K562 (cell line): Measurements from ENCODE around the gene JPH3. TPM values are rescaled to one million over a fixed set of nuclear protein-coding genes. Genes with fewer than 3 reads are reported as not detected.

Experiments used
- ATAC-seq: fragments of 200-7000 bp; cut with Tn5 transposase; 3 replicates; pipeline ENCODE4 v1.9.1; 2020; ENCODE audit warnings: moderate library complexity
- BruUV-seq: library from RNA; stranded (reverse); fragments of 400-500 nt; replicated peaks from 2 replicates; lab custom pipeline; 2021; lab: Mats Ljungman, UMichigan
- CTCF ChIA-PET: fragments of 300-600 bp; formaldehyde crosslinking; extraction: SDS; loops from one replicate; lab custom pipeline; 2021; ENCODE audit warnings: low intra/inter-chr PET ratio; lab: Yijun Ruan, JAX
- POLR2A ChIA-PET: fragments of 300-600, 350-650 bp; sonication (Branson Sonifier 250); formaldehyde crosslinking; extraction: SDS; loops from one replicate; lab custom pipeline; 2021; ENCODE audit warnings: antibody characterized with exemption, inconsistent platforms; lab: Yijun Ruan, JAX
- DNase-seq, 4 experiments: peaks; one replicate each; pipeline versions ENCODE4 v3.0.0 to v3.0.0-alpha.2; 2011 to 2018; ENCODE audit warnings: low spot score in 3 of 4, mixed read lengths in 3 of 4; ENCODE audit errors: extremely low read depth in 1 of 4
- FAIRE-seq: peaks from 2 replicates; lab custom pipeline; 2011; peaks lifted over from hg19 to GRCh38; lab: Jason Lieb, UNC
- H2AFZ ChIP-seq: 2 replicates; pipeline ENCODE4 v1.6.0; 2011; ENCODE audit warnings: low read depth, low read length, control low read depth, inconsistent platforms
- H3K27ac ChIP-seq: fragments of 200-600 bp; 3 replicates; pipeline ENCODE4 v1.8.0; 2011; ENCODE audit warnings: low read depth, mild to moderate bottlenecking, control low read depth, inconsistent platforms, low read length, moderate library complexity, mixed read lengths; ENCODE audit errors: extremely low read depth
- H3K27me3 ChIP-seq, 2 experiments: fragments of 300-600 bp in 1 of 2; 2 replicates in 1 of 2; 3 replicates in 1 of 2; pipeline versions ENCODE4 v1.6.0 to v1.8.0; 2011; ENCODE audit warnings: inconsistent platforms in 2 of 2, low read length in 2 of 2, mild to moderate bottlenecking in 1 of 2, mixed read lengths in 1 of 2, moderate library complexity in 1 of 2; ENCODE audit not compliant: control insufficient read depth in 2 of 2, insufficient read depth in 2 of 2
- H3K36me3 ChIP-seq: fragments of 300-600 bp; 3 replicates; pipeline ENCODE4 v1.8.0; 2011; ENCODE audit warnings: mild to moderate bottlenecking, low read length, inconsistent platforms; ENCODE audit not compliant: control insufficient read depth, insufficient read depth
- H3K4me1 ChIP-seq, 2 experiments: fragments of 200-600 bp in 1 of 2; replicated peaks in 1 of 2; 2 replicates in 1 of 2; 3 replicates in 1 of 2; pipeline versions ENCODE4 v1.5.1 to v1.8.0; 2011; ENCODE audit warnings: inconsistent platforms in 2 of 2, low read length in 2 of 2, mild to moderate bottlenecking in 1 of 2, mixed read lengths in 1 of 2, moderate library complexity in 1 of 2; ENCODE audit not compliant: control insufficient read depth in 2 of 2, insufficient read depth in 2 of 2
- H3K4me2 ChIP-seq: 2 replicates; pipeline ENCODE4 v1.6.1; 2011; ENCODE audit warnings: low read length, control low read depth, inconsistent platforms, mixed read lengths; ENCODE audit not compliant: insufficient read depth
- H3K4me3 ChIP-seq: fragments of 200-600 bp; sonication (generic), shearing (Covaris generic); 2 replicates; pipeline ENCODE4 v1.5.1; 2016; ENCODE audit warnings: control low read depth, inconsistent platforms
- H3K79me2 ChIP-seq: fragments of 200-600 bp; 3 replicates; pipeline ENCODE4 v1.8.0; 2011; ENCODE audit warnings: low read length, inconsistent platforms; ENCODE audit not compliant: control insufficient read depth, insufficient read depth
- H3K9ac ChIP-seq, 2 experiments: 2 replicates each; pipeline versions ENCODE4 v1.6.0 to v1.6.1; 2011; ENCODE audit warnings: low read depth in 2 of 2, low read length in 2 of 2, control low read depth in 1 of 2, inconsistent platforms in 1 of 2, mild to moderate bottlenecking in 1 of 2, mixed read lengths in 1 of 2; ENCODE audit not compliant: insufficient read depth in 1 of 2
- H3K9me1 ChIP-seq: one replicate; pipeline ENCODE4 v1.6.0; 2011; ENCODE audit warnings: inconsistent platforms, mild to moderate bottlenecking, low read length, moderate library complexity; ENCODE audit not compliant: control insufficient read depth, insufficient read depth
- H3K9me3 ChIP-seq: replicated peaks from 2 replicates; pipeline ENCODE4 v1.5.1; 2011; ENCODE audit warnings: low read depth, low read length, inconsistent platforms; ENCODE audit not compliant: control insufficient read depth, insufficient read depth
- H4K20me1 ChIP-seq: replicated peaks from 2 replicates; pipeline ENCODE4 v1.6.1; 2011; ENCODE audit warnings: low read length, inconsistent platforms, mixed read lengths; ENCODE audit not compliant: control insufficient read depth, insufficient read depth
- SIN3B ChIP-seq: fragments of 450-650 bp; IDR thresholded peaks from 2 replicates; pipeline ENCODE4 v1.6.1; 2017; ENCODE audit warnings: low read depth, mild to moderate bottlenecking, moderate library complexity
- ZC3H11A ChIP-seq: IDR thresholded peaks from 2 replicates; pipeline ENCODE4 v1.6.1; 2012; ENCODE audit warnings: low read depth, low read length, improper control_type of control experiment
- ZKSCAN8 ChIP-seq: fragments of 200-800 bp; sonication (Bioruptor generic); IDR thresholded peaks from 2 replicates; pipeline ENCODE4 v1.6.1; 2016; ENCODE audit warnings: missing genetic modification characterization, missing compliant biosample characterization
- WGBS: fragments of 100-300 bp; shearing (Covaris generic); methylation state at CpG from one replicate; pipeline ENCODE4 v1.1.6; 2016; ENCODE audit warnings: low coverage, mixed read lengths; ENCODE audit not compliant: insufficient coverage; ENCODE audit errors: missing lambda C conversion rate; 5-methylcytosine and 5-hydroxymethylcytosine counted together
- in situ Hi-C: fragments of 300-500 bp; cut with MboI; formaldehyde crosslinking; loops from 4 replicates; pipeline ENCODE4 v1.15.0; 2018; ENCODE audit warnings: inconsistent platforms, mixed read lengths
- intact Hi-C: fragments of 100-400 bp; cut with micrococcal nuclease; formaldehyde crosslinking; loops from 2 replicates; pipeline ENCODE4 v1.14.2; 2022
- polyA plus RNA-seq, 8 experiments: library from polyadenylated mRNA; depleted of rRNA in 4 of 8; stranded (reverse) in 5 of 8; unstranded in 3 of 8; fragments of >200 nt; fragmentation: Nextera tagmentation in 2 of 8; fragmentation: Illumina TruSeq in 1 of 8; extraction: Ambion mirVana in 2 of 8; extraction: Trizol in 1 of 8; gene quantifications; 2 replicates each; pipeline versions ENCODE4 v1.2.1 to v1.2.3, GENCODE V29; 2011 to 2014; ENCODE audit warnings: inconsistent platforms in 1 of 8, missing spikeins in 1 of 8
- total RNA-seq, 7 experiments: library from RNA; depleted of rRNA in 6 of 7; stranded (reverse); fragments of >200 nt in 6 of 7; fragmentation: Illumina TruSeq in 2 of 7; extraction: Trizol in 2 of 7; gene quantifications; 2 replicates each; pipeline versions ENCODE4 v1.2.1 to v1.2.3, GENCODE V29; 2011 to 2021; ENCODE audit warnings: low replicate concordance in 1 of 7
- TF ChIP-seq, protein P1 (sequence below), 2 experiments: IDR thresholded peaks in 1 of 2; conservative IDR thresholded peaks in 1 of 2; 2 replicates each; pipeline ENCODE4 v1.6.1; 2016; ENCODE audit warnings: low read depth in 2 of 2, mild to moderate bottlenecking in 1 of 2, missing compliant biosample characterization in 1 of 2, missing genetic modification characterization in 1 of 2, moderate library complexity in 1 of 2

Gene JPH3
- total and polyA plus RNA-seq, 9 of the 15 experiments (the other 6 are each of a cell fraction or from before 2014, with no cell fraction given): 0.01 TPM; not detected in 8

DNA sequence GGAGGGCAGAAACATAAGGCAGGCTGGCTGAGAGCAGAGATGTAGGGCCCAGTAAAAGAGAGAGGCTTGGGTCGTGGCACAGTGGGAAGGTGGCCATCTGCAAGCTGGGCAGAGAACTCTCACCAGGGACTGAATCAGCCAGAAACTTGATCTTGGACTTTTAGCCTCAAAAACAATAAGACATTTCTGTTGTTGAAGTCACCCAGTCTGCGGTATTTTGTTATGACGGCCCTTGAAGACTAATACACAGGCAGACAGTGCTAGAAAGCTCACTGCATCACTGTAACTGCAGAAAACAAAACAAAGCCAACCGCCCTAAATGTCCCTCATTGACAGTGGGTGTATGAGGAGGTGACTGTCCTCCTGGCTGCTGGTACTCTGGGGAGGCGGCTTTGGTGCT lies 3.9 kb upstream of the JPH3 start:
- Histone ChIP-seq H3K27ac (no peak overlapping the region), H3K27me3 (peaks cover 28 to 49% of the 10 kb centered on the region in 2 experiments), H3K4me2 (no peak overlapping the region), H3K79me2 (no peaks in the 10 kb centered on the region), H3K4me1 (peaks cover 0 to 12% of the 10 kb centered on the region in 2 experiments; a peak in 2 of 5 replicates), H3K9ac (no peak overlapping the region), H4K20me1 (no peaks in the 10 kb centered on the region), H3K4me3 (no peak overlapping the region), H3K9me1 (no peaks in the 10 kb centered on the region), H3K9me3 (no peaks in the 10 kb centered on the region), H2AFZ (no peak overlapping the region), H3K36me3 (no peaks in the 10 kb centered on the region)
- FAIRE-seq (no peak), DNase-seq (no peak), ATAC-seq (no peak)
- BruUV-seq: no TSS peak
- CTCF ChIA-PET: no interaction called here
- TF ChIP-seq SIN3B (no peak), ZC3H11A (no peak), ZKSCAN8 (CRISPR knock-in tag) (no peak)
- TF ChIP-seq, protein P1, sequence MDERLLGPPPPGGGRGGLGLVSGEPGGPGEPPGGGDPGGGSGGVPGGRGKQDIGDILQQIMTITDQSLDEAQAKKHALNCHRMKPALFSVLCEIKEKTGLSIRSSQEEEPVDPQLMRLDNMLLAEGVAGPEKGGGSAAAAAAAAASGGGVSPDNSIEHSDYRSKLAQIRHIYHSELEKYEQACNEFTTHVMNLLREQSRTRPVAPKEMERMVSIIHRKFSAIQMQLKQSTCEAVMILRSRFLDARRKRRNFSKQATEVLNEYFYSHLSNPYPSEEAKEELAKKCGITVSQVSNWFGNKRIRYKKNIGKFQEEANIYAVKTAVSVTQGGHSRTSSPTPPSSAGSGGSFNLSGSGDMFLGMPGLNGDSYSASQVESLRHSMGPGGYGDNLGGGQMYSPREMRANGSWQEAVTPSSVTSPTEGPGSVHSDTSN (CRISPR knock-in tag; IDR thresholded peaks at IDR 0.05; ENCODE audit: low read depth): no peak
- TF ChIP-seq, protein P1 (tag; conservative IDR thresholded peaks at IDR 0.05; ENCODE audit: low read depth): no peak
- in situ Hi-C loops (no loop called here), intact Hi-C loops (no loop called here)
- 0% methylated on average over 5 of the region's 5 CpGs for WGBS
- POLR2A ChIA-PET: no interaction called here
